AG04450 (cell line): ENCODE results near the gene SCUBE2. TPM values are rescaled to one million over a fixed set of nuclear protein-coding genes. Genes with fewer than 3 reads are reported as not detected.
"Not testable (repeated sequence)": the region's sequence is repeated elsewhere in the genome, so short reads cannot be mapped to it uniquely, and the experiment has no call there.

Experiments used
- CTCF ChIA-PET: fragments of 300-600, 350-600 bp; formaldehyde crosslinking; extraction: SDS; loops from one replicate; lab custom pipeline; 2022; ENCODE audit warnings: antibody characterized with exemption, inconsistent platforms; lab: Charles Lee
- POLR2A ChIA-PET: fragments of 350-600 bp; formaldehyde crosslinking; extraction: SDS; loops from one replicate; lab custom pipeline; 2021; ENCODE audit warnings: antibody characterized with exemption, inconsistent platforms; lab: Yijun Ruan, JAX
- DNase-seq: peaks from one replicate; pipeline ENCODE4 v3.0.0-alpha.2; 2011; ENCODE audit warnings: low read depth, low spot score
- H3K27ac ChIP-seq: one replicate; pipeline ENCODE4 v1.5.1; 2012; ENCODE audit warnings: low read depth, low read length, control low read depth
- H3K27me3 ChIP-seq: one replicate; pipeline ENCODE4 v1.6.0; 2012; ENCODE audit warnings: low read length; ENCODE audit not compliant: control insufficient read depth, insufficient read depth
- H3K4me3 ChIP-seq: 2 replicates; pipeline ENCODE4 v1.5.1; 2011; ENCODE audit warnings: mild to moderate bottlenecking, low read depth, low read length, control low read depth
- H3K9me3 ChIP-seq: 2 replicates; pipeline ENCODE4 v1.5.1; 2012; ENCODE audit warnings: low read length; ENCODE audit not compliant: control insufficient read depth, insufficient read depth
- CTCF ChIP-seq: IDR thresholded peaks from 2 replicates; pipeline ENCODE4 v1.5.1; 2011; ENCODE audit warnings: low read depth, low read length, control low read depth, inconsistent platforms
- polyA plus RNA-seq: library from polyadenylated mRNA; depleted of rRNA; stranded (reverse); fragments of >200 nt; gene quantifications from 2 replicates; pipeline ENCODE4 v1.2.3, GENCODE V29; 2011

The SCUBE2 gene
- polyA plus RNA-seq, 1 experiment, result 1.3 TPM

GRCh38 chr11:9109858-9110731 is 18.7 kb upstream of the SCUBE2 start:
- CTCF ChIA-PET, result interaction anchor here (1.3 to 2.4 kb wide), 4 partner anchors 9 to 28 kb away, joined by 4 to 13 read pairs (median 8); no protein-coding TSS in a partner anchor

GRCh38 chr11:9104580-9104979 is 13.2 kb upstream of the SCUBE2 start:
- ChIA-PET POLR2A (interaction anchor here (0.6 kb wide), 1 partner anchor 251 kb away, joined by 7 read pairs; no protein-coding TSS in a partner anchor), CTCF (interaction anchor here (1.8 kb wide), 1 partner anchor 33 kb away, joined by 4 read pairs; no protein-coding TSS in a partner anchor)
- Histone ChIP-seq H3K9me3 (no peaks in the 10 kb centered on the region), H3K27me3 (no peaks in the 10 kb centered on the region), H3K4me3 (no peak overlapping the region), H3K27ac (no peak overlapping the region)
- TF ChIP-seq CTCF, result no peak
- no peak for DNase-seq

More at GRCh38 chr11:9109858-9110731, 18.7 kb upstream of the SCUBE2 start:
- DNase-seq, result no peak
- no peak overlapping the region for H3K27ac ChIP-seq
- TF ChIP-seq CTCF, result no peak
- peaks cover 5% of the 10 kb centered on the region for H3K9me3 ChIP-seq
- H3K4me3 ChIP-seq, result no peak overlapping the region
- H3K27me3 ChIP-seq, result no peaks in the 10 kb centered on the region
- POLR2A ChIA-PET, result no interaction called here

- Histone ChIP-seq H3K27me3 (no peaks in the 10 kb centered on the region), H3K4me3 (no peak overlapping the region), H3K9me3 (no peaks in the 10 kb centered on the region), H3K27ac (no peak overlapping the region)
- DNase-seq, result no peak
- ChIA-PET POLR2A (no interaction called here), CTCF (interaction anchor here (2.5 kb wide), 1 partner anchor 11 kb away, joined by 9 read pairs; no protein-coding TSS in a partner anchor)
- no peak for TF ChIP-seq CTCF
Observed at GRCh38 chr11:9103542-9104276, 12.3 kb upstream of the SCUBE2 start.

GRCh38 chr11:9099617-9100016 is 8.2 kb upstream of the SCUBE2 start:
- Histone ChIP-seq H3K4me3 (no peak overlapping the region), H3K27me3 (no peaks in the 10 kb centered on the region), H3K9me3 (no peaks in the 10 kb centered on the region), H3K27ac (no peak overlapping the region)
- TF ChIP-seq CTCF, result no peak
- ChIA-PET CTCF (interaction anchor here (0.7 kb wide), 1 partner anchor 84 kb away, joined by 3 read pairs; no protein-coding TSS in a partner anchor), POLR2A (no interaction called here)
- DNase-seq, result no peak

GRCh38 chr11:9098455-9098854 is 7.1 kb upstream of the SCUBE2 start:
- DNase-seq, H3K4me3 ChIP-seq, H3K27me3 ChIP-seq, CTCF ChIA-PET, H3K27ac ChIP-seq, POLR2A ChIA-PET, H3K9me3 ChIP-seq: not testable (repeated sequence)

GRCh38 chr11:9097186-9097943 is 6.0 kb upstream of the SCUBE2 start:
- H3K4me3 ChIP-seq, DNase-seq, H3K9me3 ChIP-seq, H3K27ac ChIP-seq, POLR2A ChIA-PET, H3K27me3 ChIP-seq: not testable (repeated sequence)
- CTCF ChIA-PET, result interaction anchor here (2.2 kb wide), 1 partner anchor 41 kb away, joined by 13 read pairs; no protein-coding TSS in a partner anchor
